ENCODE measurements around the gene RNF130.

- TF ChIP-seq CTCF (IDR thresholded peaks at IDR 0.05) (no peak), POLR2A (IDR thresholded peaks at IDR 0.05) (no peak)
Measured at GRCh38 chr5:180012316-180012715, 59.2 kb downstream of the RNF130 start.
